DLD1 (cell line): Measurements from ENCODE around the gene KLK8.

Source experiments
- in situ Hi-C: cut with HindIII; loops from 2 replicates; pipeline ENCODE4 v1.10.0; 2017; ENCODE audit warnings: low sequenced_read_pairs

KLK8 gene

DNA sequence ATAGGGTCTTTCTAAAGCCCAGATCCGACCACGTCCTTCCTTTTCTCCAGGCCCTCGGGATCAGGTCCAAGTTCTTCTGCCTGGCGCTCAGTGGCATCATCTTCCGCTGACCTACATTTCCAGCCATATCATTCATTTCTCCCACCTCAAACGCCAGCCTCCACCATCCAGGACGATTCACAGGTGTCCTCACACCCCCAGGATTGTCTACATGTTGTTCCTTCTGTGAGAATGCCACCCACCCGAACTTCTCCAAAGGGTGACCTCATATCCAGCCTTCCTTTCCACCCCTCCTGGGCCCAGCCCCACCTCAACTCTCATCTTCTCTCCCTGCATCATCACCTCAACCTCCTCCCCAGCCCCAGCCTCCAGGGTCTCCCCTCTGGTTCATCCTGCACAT lies 43.8 kb downstream of the KLK8 start:
- in situ Hi-C loops = no loop called here

DNA sequence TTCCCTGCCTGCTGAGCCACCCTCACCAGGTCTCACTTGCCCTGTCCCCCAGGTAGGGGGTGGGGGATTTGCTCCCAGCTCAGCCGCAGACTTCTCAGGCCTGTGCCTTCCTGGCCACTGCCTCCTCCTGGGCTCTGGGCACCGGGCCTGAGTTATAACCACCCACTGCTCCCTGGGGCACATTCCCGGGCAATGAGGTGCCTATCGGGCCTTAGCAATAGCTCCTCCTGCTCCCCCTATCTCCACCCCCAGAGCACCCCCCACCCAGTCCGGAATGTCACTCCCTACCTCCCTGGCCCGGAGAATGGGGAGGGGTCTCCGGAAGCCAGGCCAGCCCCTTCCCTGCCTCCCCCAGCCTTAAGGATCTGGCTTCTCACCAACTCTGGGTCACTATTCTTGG lies 48.5 kb downstream of the KLK8 start, which contains the start of gene KLK5:
Gene KLK5 (minus strand): TSS at position 129 of the 400 bp plus-strand sequence. CDS start 381 bp downstream, outside the sequence.
- in situ Hi-C loops = no loop called here

DNA sequence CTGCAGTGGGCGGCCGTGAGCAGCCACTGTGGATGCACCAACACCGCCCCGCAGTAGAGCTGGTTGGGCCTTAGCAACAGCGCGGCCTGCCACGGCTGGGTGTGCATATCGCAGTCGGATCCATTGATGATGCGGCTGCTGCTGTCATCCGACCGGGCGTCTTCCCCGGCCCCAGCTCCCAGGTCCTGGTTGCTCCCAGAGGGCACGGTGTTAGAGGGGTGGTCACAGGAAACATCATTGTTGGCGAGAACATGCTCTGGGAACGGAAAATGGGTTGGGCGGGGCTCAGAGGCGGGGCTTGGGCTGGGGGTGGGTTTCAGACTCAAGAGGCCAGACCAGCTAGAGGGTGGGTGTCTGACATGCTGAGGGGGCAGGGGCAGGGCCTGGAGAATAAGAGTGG lies 51.5 kb downstream of the KLK8 start:
- in situ Hi-C loops = no loop called here

DNA sequence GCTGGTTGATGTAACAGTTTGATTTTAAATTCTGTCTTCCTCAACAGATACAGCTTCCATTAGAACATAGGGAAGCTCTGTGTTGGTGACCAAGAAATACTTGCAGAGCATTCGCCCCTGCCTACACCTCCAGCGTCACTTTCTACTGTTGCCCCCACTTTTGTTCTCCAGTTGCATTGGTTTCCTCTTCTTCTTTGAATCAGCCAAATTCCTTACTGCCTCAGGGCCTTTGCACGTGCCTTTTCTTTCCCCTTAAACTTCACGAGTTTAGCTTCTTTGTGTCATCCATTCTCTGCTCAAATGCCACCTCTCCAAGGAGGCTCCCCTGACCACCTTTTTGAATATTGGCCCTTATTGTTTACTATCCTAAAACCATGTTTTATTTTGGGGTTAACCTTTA lies 54.3 kb downstream of the KLK8 start:
- in situ Hi-C loops = no loop called here
